ENCODE measurements around the gene GJB3. TPM values are rescaled to one million over a fixed set of nuclear protein-coding genes. Genes with fewer than 3 reads are reported as not detected.
"Not testable (repeated sequence)": the region's sequence is repeated elsewhere in the genome, so short reads cannot be mapped to it uniquely, and the experiment has no call there.

GJB3 gene
- total RNA-seq (2014; rRNA removed; shearing (Covaris generic)): not detected in 2 replicates

- no peak for DNase-seq (ENCODE audit: low spot score)
Measured at GRCh38 chr1:34781071-34781843, at the start of gene GJB3. GJB3 (plus strand) TSS chr1:34781214; CDS start chr1:34784763, 3,549 bp downstream.

DNA sequence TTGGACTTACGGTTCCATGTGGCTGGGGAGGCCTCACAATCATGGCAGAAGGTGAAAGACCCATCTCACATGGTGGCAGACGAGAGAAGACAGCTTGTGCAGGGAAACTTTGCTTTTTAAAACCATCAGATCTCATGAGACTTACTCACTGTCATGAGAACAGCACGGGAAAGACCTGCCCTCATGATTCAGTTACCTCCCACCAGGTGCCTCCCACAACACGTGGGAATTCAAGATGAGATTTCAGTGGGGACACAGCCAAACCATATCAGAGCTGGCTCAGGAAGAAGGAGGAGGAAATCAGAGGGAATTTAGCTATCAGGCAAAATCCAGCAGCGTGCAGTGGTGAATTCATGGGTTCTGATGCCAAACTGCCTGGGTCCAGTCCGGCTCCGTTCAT, 48.2 kb upstream of the GJB3 start:
- DNase-seq (ENCODE audit: low spot score): not testable (repeated sequence)

GRCh38 chr1:34736692-34737091, 44.3 kb upstream of the GJB3 start:
- no peak for DNase-seq (ENCODE audit: low spot score)

- not testable (repeated sequence) for DNase-seq (ENCODE audit: low spot score)
Measured at GRCh38 chr1:34737236-34737635, 43.8 kb upstream of the GJB3 start.

GRCh38 chr1:34739613-34740012, 41.4 kb upstream of the GJB3 start:
- DNase-seq (ENCODE audit: low spot score): no peak

GRCh38 chr1:34740161-34740868, 40.7 kb upstream of the GJB3 start:
- no peak for DNase-seq (ENCODE audit: low spot score)

DNA sequence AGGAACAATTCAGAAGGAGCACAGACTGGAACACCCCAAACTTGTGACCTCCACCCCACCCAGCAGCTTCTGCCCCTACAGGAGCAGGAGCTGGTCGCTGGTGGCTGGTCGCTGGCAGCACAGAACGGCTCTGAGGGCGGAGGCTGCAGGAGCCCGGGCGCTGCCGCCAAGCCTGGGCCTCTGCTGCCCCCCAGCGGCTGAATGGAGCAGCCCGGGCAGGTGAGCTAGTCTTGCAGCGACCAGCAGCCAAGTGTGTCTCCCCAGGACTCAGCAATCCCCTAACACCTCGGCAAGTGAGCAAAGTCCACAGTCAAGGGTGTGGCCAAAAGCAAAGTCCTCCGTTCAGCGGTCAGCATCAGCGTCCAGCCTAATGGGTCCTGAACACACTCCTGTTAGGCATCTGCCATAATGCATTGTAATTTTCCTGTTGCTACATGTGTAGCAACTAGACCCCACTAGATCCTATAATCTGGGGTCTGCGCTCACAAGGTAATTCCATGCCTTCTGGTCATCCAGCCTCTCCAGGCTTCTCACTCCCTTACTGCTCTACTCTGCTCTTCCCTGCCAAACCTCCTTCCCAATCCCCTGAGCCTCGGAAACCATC, 38.2 kb upstream of the GJB3 start:
- peak; percentile 48 for DNase-seq (ENCODE audit: low spot score)

- DNase-seq (ENCODE audit: low spot score): no peak
Measured at GRCh38 chr1:34743775-34744174, 37.2 kb upstream of the GJB3 start.

- no peak for DNase-seq (ENCODE audit: low spot score)
Measured at GRCh38 chr1:34744851-34745250, 36.2 kb upstream of the GJB3 start.

GRCh38 chr1:34745666-34746065, 35.3 kb upstream of the GJB3 start:
- no peak for DNase-seq (ENCODE audit: low spot score)

DNA sequence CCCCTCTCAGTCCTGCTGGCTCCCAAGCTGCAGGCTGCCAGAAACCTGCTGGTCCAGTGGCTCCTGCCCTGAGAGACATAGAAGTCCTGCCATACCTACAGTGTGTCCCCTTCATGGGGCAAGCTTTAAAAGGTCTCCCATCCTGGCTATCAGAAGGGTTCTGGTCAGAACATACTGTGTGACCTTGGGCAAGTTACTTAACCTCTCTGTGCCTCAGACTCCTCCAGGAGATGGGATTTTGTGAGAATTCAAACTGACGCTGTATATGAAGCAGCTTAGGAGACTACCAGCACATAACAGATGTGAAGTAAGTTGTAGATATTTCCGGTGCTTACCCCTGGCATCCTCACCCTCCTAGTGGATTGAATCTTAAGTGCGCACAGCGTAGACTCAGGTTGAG, 34.9 kb upstream of the GJB3 start:
- no peak for DNase-seq (ENCODE audit: low spot score)

GRCh38 chr1:34746785-34747637, 34.0 kb upstream of the GJB3 start:
- no peak for DNase-seq (ENCODE audit: low spot score)

- no peak for DNase-seq (ENCODE audit: low spot score)
Measured at GRCh38 chr1:34747638-34747941, 33.4 kb upstream of the GJB3 start.

DNA sequence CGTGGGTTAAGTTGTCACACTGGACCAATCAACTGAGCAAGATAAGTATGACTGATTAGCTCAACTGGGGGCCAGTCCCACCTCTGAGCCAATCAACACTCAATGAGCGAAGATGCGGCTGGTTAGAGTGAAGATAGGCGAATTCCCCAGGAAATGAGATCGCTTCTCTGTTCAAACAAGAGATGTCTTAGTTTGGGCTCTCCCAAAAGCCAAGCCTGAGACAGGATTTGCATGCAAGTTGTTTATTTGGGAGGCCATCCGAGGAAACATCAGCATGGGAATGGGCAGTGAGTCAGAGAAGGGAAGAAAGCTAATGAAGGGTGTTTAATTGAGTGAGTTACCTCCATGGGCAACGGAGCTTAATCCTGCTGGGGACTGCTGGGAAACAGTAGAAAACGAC, 31.0 kb upstream of the GJB3 start:
- DNase-seq (ENCODE audit: low spot score): no peak

DNA sequence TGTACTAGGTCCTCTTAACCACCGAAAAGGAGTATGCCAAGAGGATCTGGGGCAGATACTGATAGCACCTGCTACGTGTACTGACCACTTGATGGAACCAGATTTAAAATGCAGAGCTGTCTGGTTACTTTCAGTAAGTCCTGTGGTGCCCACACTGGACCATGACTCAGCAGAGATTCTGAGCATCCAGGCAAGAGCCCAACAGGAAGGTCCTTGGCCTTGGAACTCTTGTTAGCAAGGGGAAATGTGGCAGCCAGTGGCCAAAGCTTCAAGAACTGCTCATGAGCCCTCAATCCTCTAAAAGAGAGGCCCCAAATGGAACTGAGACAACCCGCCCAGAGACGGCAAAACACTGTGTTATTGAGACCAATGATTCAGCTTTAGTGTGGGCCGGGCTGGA, 30.4 kb upstream of the GJB3 start:
- no peak for DNase-seq (ENCODE audit: low spot score)

GRCh38 chr1:34753163-34753562, 27.9 kb upstream of the GJB3 start:
- no peak for DNase-seq (ENCODE audit: low spot score)

- no peak for DNase-seq (ENCODE audit: low spot score)
Measured at GRCh38 chr1:34754964-34755637, 25.9 kb upstream of the GJB3 start, which contains the start of gene GJB5. GJB5 (plus strand) TSS chr1:34755047; CDS start chr1:34757331, 2,284 bp downstream.

DNA sequence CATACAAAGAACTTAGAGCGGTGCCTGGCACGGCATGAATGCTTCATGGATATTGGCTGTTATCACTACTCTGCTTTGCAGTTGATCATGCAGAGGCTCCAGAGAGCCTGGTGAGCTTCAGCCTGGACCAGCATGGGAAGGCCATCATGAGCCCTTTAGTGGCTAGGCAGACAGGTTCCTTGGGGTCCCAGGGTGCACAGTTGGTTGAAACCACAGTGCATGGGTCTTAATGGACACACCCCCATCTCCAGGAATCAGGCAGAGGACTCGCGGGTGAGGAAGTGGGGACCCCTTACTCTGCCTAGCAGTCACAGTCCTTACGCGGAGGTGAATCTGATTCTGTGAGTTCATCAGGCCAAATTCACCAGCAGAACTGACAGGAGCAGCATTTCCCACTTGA, 25.1 kb upstream of the GJB3 start:
- no peak for DNase-seq (ENCODE audit: low spot score)

- no peak for DNase-seq (ENCODE audit: low spot score)
Measured at GRCh38 chr1:34757386-34757785, 23.6 kb upstream of the GJB3 start.

DNA sequence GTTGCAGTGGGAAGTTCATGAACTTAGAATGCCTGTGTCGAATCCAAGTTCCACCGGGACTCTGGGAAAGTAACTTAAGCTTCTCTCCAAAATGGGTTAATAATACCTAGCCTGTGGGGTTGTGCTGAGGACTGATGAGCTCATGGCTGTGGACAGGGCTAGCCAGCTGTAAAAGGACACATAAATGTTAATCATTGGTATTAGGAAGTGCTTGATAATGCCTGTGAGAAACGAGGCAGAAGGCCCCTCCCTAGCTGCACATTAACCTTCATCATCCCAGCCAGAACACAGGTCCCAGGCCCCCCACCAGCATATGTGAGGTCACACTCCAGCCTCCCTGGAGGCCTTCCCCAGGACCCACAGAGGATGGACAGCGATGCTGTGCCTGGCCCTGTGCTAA, 22.3 kb upstream of the GJB3 start:
- DNase-seq (ENCODE audit: low spot score): no peak
